DND-41 (cell line): ENCODE results near the gene CYB5B.

Source experiments
- CTCF ChIP-seq: IDR thresholded peaks from 2 replicates; pipeline ENCODE4 v1.5.1; 2012; ENCODE audit warnings: borderline replicate concordance, low read length, moderate library complexity, mild to moderate bottlenecking; ENCODE audit not compliant: poor library complexity, severe bottlenecking; ENCODE audit errors: extremely low read depth
- EZH2 ChIP-seq: IDR thresholded peaks from 3 replicates; pipeline ENCODE4 v1.6.1; 2012; ENCODE audit warnings: borderline replicate concordance, low read depth, mild to moderate bottlenecking, moderate library complexity, low read length, inconsistent platforms; ENCODE audit not compliant: severe bottlenecking

- TF ChIP-seq CTCF (no peak), EZH2 (no peak)
These were observed 14.0 kb downstream of the CYB5B start for GRCh38 chr16:69438465-69438864.
